ENCODE data around the gene TBC1D10B. TPM values are rescaled to one million over a fixed set of nuclear protein-coding genes. Genes with fewer than 3 reads are reported as not detected.
A peak's percentile ranks its signal among the peaks of the same experiment; 100 is the strongest.

TBC1D10B gene
- total and polyA plus RNA-seq, 9 of the 15 experiments (the other 6 are each of a cell fraction or from before 2014, with no cell fraction given) = 2.2 to 55.4 (median 17.5) TPM

DNA sequence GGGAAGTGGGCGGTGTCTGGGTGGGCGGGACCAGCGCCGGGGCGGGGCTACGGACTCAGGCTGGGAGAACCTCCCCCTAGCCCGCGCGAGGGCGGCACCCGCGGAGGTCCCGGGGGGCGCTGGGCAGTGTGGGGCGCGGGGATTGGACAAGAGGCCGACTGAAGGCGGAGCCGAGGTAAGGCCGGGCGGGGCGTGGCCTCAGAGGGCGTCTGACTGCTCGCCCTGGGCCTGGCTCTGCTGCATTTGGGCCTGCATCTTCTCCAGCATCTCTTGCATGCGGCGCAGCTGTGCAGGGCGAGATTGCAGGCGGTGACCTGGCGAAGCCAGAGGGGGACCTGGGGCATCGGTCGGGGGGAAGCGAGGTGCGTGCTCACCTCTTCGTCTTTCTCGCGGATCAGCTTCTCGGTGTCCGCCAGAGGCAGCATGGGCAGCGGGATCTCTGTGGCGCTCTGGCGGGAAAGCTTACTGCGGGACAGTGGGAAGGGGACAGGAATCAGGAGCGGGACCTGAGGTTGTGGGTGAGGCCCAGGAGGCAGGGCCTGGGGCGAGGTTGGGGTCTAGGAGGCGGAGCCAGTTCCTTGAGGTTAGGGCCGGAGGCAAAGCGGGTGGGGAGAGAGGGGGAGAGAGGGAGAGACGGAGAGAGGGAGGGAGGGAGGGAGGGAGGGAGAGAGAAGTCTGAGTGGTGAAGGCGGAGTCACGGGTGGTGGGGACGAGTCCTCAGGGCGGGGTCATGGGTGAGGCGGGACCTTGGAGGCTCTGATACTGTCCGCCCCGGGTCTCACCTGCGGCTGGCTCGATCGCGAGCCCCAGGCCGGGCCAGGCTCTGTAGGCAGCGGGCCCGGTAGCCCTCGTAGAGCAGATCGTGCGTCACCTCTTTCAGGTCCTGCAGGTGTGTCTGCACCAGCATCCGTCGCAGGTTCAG is 8.2 kb upstream of the TBC1D10B start (continued):
- no peak for TF ChIP-seq ZBTB1 (CRISPR knock-in tag; IDR thresholded peaks at IDR 0.05; ENCODE audit: borderline replicate concordance, low read depth)
- TF ChIP-seq, protein P1, sequence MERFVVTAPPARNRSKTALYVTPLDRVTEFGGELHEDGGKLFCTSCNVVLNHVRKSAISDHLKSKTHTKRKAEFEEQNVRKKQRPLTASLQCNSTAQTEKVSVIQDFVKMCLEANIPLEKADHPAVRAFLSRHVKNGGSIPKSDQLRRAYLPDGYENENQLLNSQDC (CRISPR knock-in tag; IDR thresholded peaks at IDR 0.05) = no peak
- TF ChIP-seq, protein P2, sequence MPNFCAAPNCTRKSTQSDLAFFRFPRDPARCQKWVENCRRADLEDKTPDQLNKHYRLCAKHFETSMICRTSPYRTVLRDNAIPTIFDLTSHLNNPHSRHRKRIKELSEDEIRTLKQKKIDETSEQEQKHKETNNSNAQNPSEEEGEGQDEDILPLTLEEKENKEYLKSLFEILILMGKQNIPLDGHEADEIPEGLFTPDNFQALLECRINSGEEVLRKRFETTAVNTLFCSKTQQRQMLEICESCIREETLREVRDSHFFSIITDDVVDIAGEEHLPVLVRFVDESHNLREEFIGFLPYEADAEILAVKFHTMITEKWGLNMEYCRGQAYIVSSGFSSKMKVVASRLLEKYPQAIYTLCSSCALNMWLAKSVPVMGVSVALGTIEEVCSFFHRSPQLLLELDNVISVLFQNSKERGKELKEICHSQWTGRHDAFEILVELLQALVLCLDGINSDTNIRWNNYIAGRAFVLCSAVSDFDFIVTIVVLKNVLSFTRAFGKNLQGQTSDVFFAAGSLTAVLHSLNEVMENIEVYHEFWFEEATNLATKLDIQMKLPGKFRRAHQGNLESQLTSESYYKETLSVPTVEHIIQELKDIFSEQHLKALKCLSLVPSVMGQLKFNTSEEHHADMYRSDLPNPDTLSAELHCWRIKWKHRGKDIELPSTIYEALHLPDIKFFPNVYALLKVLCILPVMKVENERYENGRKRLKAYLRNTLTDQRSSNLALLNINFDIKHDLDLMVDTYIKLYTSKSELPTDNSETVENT (CRISPR knock-in tag; IDR thresholded peaks at IDR 0.05) = peak; percentile 67; the same call in 1 of the 2 replicates
- peak; percentile 13; the same call in 1 of the 2 replicates for TF ChIP-seq CREM (IDR thresholded peaks at IDR 0.05; ENCODE audit: low read depth)
- 0 out of 2 replicates have a peak, but pooled peaks have one; percentile 31 for TF ChIP-seq ZNF583 (CRISPR knock-in tag; IDR thresholded peaks at IDR 0.05)
- TF ChIP-seq DPF2 (IDR thresholded peaks at IDR 0.05) = no peak; the same call in 1 of the 2 replicates
- no peak for TF ChIP-seq ZKSCAN8 (CRISPR knock-in tag; IDR thresholded peaks at IDR 0.05)
- TF ChIP-seq, protein P3, sequence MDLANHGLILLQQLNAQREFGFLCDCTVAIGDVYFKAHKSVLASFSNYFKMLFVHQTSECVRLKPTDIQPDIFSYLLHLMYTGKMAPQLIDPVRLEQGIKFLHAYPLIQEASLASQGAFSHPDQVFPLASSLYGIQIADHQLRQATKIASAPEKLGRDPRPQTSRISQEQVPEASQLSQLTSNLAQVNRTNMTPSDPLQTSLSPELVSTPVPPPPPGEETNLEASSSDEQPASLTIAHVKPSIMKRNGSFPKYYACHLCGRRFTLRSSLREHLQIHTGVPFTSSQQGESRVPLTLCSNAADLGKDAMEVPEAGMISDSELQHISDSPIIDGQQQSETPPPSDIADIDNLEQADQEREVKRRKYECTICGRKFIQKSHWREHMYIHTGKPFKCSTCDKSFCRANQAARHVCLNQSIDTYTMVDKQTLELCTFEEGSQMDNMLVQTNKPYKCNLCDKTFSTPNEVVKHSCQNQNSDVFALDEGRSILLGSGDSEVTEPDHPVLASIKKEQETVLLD (IDR thresholded peaks at IDR 0.05) = peak; percentile 20; the same call in 1 of the 2 replicates
- peak; percentile 57 for TF ChIP-seq VEZF1 (CRISPR knock-in tag; IDR thresholded peaks at IDR 0.05)
- TF ChIP-seq ARID4B (CRISPR knock-in tag; IDR thresholded peaks at IDR 0.05) = peak; percentile 70
- no peak for TF ChIP-seq ZFP91 (CRISPR knock-in tag; IDR thresholded peaks at IDR 0.05)
- TF ChIP-seq, protein P4, sequence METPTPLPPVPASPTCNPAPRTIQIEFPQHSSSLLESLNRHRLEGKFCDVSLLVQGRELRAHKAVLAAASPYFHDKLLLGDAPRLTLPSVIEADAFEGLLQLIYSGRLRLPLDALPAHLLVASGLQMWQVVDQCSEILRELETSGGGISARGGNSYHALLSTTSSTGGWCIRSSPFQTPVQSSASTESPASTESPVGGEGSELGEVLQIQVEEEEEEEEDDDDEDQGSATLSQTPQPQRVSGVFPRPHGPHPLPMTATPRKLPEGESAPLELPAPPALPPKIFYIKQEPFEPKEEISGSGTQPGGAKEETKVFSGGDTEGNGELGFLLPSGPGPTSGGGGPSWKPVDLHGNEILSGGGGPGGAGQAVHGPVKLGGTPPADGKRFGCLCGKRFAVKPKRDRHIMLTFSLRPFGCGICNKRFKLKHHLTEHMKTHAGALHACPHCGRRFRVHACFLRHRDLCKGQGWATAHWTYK (CRISPR knock-in tag; IDR thresholded peaks at IDR 0.05) = peak; percentile 57; the same call in 1 of the 2 replicates

All from K562 (cell line).